ENCODE measurements around the gene EPS15. TPM values are rescaled to one million over a fixed set of nuclear protein-coding genes. Genes with fewer than 3 reads are reported as not detected.

Gene EPS15
- total and polyA plus RNA-seq, 8 donors, result 13.3 to 139 (median 46.8) TPM

Small RNAs within 50 kb of the gene (small RNA-seq; reads per million reads assigned to genes)
- gene RNU6-1281P (0 reads per million in 4 donors), gene RNU6-877P (0 reads per million in 4 donors)

Other genes starting within 250 kb of the EPS15 start
- 100 to 1,000 TPM in 1 of 5 donors, 10 to 100 TPM in 4; 19.3 to 159 (median 33.6) TPM for gene TTC39A, start 188.7 kb downstream of the EPS15 start, total RNA-seq
- 10 to 100 TPM in 2 of 3 donors, 1 to 10 TPM in 1; 8.3 to 59.3 (median 21.6) TPM for gene TTC39A, start 188.7 kb downstream of the EPS15 start, polyA plus RNA-seq
- 100 to 1,000 TPM in 4 of 5 donors, 10 to 100 TPM in 1; 29.8 to 461 (median 202) TPM for gene OSBPL9, start 97.8 kb upstream of the EPS15 start, total RNA-seq
- 10 to 100 TPM; 30.9 to 72.2 (median 52.2) TPM for gene OSBPL9, start 97.8 kb upstream of the EPS15 start, polyA plus RNA-seq

Measured in stomach (tissue), 8 donors.